Activated CD8-positive, alpha-beta memory T cell treated with anti-CD3 and anti-CD28 coated beads for 1 hour (primary cell): ENCODE results near the gene FBXL7.

ENCODE experiments used
- DNase-seq, 2 donors: peaks; one replicate each; pipeline ENCODE4 v3.0.0-alpha.2; 2020; ENCODE audit warnings: low read depth in 1 of 2; ENCODE audit errors: extremely low read depth in 1 of 2

The FBXL7 gene

DNA sequence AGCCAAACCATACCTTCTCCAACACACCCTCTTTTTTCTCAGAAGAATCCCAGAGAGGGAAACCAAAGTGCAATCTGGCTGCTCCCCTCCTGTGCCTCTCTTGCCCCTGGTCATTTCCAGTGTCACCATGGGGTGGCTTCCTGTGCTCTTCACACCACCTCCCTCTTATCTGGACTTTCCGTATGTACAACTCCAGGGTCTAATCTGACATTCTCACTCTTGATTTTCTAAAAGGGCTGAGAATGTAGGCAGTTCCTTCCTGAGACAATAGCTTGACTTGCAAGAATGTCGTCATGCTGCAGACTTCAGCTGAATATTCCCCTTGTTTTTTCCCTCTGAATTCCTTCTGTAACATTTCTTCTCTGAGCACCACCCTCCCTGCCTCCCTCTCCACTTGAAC lies 110.2 kb downstream of the FBXL7 start:
- no peak for DNase-seq

GRCh38 chr5:15611008-15611407 lies 111.0 kb downstream of the FBXL7 start:
- no peak for DNase-seq

GRCh38 chr5:15612915-15613635 lies 113.1 kb downstream of the FBXL7 start:
- no peak for DNase-seq

- no peak for DNase-seq
Measured at GRCh38 chr5:15614679-15615078, 114.7 kb downstream of the FBXL7 start.

GRCh38 chr5:15615859-15616258 lies 115.9 kb downstream of the FBXL7 start:
- DNase-seq, result no peak

DNA sequence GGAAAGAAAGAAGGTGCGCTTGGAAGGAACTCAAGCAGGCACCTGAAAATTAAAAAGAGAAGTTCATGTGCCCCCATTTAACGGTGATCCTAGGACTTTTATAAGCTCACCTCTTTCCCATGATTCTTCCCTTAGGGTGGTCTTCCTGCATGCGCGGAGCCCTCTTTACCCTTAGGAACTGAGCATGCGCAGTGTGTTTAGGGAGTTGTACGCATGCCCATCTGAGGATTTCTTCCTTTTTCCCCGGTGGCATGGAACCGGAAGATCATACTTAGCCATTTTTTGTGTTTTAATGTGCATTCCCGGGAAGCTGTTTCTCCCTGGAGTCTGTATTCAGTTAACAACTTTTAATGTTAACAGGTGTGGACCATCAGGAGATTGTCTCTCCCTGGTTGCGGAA lies 119.0 kb downstream of the FBXL7 start:
- DNase-seq, result no peak

DNA sequence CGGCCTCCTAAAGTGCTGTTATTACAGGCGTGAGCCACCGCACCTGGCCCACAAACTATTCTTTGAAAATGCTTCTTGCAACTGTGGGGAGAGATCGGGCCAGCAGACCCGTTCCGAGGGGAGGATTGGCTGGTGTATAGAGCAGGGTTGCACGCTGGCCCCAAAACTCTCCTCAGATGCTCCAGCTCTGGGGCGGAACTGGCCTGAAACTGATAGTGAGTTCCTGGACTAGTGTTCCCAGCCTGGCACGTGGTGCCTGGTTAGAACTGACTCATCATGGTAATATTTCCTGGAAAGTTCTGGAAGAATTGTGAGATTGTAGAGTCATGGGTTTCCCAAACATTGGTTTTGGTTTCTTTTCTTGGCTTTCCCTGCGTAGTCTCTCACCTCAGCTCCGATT lies 120.5 kb downstream of the FBXL7 start:
- DNase-seq, result no peak

DNA sequence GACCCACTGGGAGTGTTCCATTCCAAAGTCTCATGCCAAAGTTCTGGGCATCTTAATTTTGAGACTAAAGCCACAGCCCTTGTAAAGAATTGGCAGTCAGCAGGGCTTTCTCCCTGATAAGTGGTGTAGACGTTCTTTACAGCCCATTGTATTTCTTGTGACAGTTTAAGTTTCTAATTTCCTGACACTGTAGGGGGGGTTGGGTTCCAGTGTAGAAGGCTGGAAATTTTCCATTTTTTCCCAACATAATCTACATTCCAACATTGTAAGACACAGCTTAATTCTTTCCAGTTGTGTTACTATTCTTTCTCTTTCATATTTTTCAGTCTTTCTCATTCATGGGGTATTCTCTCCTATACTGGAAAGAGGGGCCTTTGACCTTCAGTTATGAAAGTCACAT lies 121.1 kb downstream of the FBXL7 start:
- no peak for DNase-seq

DNA sequence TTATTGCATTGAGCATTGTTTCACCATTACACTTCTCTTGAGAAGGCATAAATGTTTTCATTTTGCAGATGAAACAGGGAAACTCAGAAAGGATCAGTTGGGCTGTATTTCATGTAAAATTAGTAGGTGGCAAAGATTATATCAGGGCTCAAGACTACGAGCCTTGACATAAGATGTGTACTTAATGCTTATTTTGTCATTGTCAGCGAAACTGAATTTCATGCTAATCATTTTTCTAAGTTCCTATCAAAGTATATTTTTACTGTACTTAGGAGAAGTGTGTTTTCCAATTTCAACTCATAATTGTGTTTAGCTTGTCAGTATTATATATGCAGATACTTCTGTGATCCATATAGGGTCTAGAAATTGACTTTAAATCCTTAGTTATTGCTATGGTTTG lies 123.8 kb downstream of the FBXL7 start:
- no peak for DNase-seq

GRCh38 chr5:15627109-15627508 lies 127.1 kb downstream of the FBXL7 start:
- no peak for DNase-seq

GRCh38 chr5:15627647-15628046 lies 127.7 kb downstream of the FBXL7 start:
- no peak for DNase-seq

DNA sequence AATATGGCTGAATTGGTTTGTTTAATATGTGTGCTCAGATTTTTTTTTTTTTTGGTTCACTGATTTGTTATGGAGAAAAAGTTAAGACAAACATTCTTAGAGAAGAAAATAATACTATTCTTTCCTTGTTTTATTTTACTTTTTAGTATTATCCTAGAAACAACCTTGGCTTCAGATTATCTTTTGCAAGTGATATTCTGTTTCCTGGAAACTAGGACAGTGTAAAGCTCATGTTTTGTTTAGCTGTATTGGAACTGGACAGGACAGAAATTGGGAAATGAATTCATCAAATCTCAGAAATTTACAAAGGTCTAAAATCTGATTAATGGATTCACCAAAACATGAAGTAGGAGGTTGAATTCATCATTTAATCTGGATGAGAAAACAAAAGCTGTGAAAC lies 130.5 kb downstream of the FBXL7 start:
- DNase-seq, result no peak

DNA sequence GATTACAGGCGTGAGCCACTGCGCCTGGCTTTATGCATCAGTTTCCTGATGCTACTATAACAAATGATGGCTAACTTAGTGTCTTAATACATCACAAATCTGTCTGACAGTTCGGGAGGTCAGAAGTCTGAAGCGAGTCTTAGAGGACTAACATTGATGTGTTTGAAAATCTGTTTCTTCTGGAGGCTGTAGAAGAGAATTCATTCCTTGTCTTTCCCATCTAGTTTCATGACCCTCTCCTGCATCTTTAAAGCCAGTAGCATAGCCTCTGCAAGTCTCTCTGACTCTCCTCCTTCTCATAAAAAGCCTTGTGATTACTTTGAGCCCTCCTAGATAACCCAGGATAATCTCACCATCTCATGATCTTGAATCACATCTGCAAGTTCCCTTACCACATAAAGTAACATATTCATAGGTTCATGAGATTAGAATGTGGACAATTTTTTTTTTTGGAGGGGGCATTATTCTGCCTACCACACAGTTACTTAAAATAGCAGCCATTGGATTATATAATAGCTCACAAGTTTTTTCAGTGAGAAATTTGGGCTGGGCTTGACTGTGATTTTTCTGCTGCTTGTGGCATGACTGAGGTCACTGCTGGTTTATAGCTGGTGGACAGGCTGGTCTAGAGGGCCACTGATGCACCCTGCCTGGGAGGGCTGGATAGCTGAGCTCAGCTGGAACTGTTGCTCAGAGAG lies 134.8 kb downstream of the FBXL7 start:
- no peak for DNase-seq

- no peak for DNase-seq
Measured at GRCh38 chr5:15635289-15635616, 135.3 kb downstream of the FBXL7 start.

DNA sequence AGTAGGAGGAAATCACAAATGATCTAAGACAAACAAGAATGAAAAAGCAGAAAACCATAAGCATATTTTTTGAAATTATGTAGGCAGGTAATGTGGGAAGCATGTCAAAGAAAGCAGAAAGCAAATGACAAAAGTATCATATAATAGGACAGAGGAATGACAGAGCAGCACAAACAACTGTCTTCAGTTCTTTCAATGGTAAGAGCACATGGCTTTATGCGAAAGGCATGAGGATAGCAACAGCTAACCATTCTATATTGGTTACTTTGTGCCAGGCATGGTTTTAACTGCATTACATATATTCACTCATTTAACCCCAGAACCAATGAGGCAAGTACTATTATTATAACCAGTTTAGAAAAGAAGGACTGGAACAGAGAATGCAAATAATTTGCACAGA lies 137.4 kb downstream of the FBXL7 start:
- no peak for DNase-seq

- DNase-seq, result no peak
Measured at GRCh38 chr5:15637886-15638285, 137.9 kb downstream of the FBXL7 start.

DNA sequence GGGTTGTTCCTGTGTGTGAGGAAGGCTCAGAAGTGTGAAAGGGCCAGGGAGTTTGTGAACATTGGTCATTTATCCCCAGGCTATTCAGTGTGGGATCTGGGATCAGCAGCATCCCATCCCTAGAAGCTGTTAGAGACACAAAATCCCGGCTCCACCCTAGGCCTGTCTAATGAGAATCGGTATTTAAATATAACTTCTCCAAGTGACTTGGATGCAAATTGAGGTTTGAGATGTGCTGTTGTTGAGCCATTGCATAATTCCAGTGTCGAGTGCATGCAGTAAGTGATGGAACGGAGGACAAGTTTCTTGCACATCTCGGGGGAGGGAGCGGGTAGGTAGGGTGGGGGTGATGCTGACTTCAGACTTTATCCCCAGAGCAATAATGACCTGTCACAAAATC lies 138.3 kb downstream of the FBXL7 start:
- no peak for DNase-seq

DNA sequence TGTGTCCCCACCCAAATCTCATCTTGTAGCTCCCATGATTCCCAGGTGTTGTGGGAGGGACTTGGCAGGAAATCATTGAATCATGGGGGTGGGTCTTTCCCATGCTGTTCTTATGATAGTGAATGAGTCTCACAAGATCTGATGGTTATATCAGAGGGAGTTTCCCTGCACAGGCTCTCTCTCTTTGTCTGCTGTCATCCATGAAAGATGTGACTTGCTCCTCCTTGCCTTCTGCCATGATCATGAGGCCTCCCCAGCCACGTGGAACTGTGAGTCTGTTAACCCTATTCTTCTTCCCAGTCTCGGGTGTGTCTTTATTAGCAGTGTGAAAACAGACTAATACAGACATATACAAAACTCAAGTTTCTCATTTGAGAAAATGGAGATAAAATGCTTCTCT lies 139.3 kb downstream of the FBXL7 start:
- DNase-seq, result no peak

DNA sequence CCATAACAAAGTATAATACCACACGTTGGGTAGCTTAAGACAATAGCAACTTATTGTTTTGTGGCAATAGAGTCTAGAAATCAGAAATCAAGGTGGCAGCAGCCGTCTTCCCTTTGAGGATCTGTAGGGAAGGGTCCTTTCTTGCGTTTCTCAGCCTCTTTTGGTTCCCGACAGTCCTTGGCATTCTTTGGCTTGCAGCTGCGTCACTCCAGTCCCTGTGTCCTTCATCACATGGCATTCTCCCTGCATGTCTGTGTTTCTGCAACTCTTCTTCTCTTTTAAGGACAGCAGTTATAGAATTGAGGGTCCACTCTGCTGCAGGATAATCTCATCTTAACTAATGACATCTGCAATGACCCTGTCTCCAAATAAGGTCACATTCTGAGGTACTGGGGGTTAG lies 140.1 kb downstream of the FBXL7 start:
- DNase-seq, result no peak

- no peak for DNase-seq
Measured at GRCh38 chr5:15643731-15644130, 143.8 kb downstream of the FBXL7 start.

DNA sequence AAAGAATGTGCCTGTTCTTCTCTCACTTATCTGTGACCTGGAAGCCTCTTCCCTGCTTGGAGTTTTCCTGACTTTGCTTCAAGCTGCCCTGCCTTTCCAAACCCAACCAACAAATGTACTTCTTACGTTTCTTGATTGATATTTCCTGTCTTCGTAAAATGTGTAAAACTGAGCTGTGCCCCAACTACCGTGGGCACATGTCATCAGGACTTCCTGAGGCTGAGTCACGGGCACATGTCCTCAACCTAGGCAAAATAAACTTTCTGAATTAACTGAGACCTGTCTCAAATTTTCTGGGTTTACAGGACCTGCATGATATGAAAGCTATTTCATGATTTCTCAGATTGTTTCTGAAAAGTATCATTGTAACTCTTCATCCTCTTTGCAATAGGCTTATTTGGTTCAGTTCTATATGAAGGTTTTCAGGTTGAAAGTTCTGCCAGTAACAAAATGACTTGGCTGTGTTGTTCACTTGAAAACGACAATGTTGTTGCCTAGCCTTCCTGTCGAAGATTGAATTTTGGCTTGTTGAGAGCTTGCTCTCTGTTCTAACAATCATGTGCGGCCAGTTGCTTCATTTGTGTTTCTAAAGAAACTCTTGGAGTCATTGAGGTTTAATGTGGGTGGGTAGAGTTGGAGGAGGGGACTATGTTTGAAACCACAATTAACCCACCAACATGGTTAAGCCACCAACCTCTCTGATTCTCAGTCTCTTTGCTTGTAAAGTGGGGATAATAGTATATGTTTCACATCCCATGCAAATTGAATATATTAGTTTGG lies 145.6 kb downstream of the FBXL7 start:
- DNase-seq, result no peak

GRCh38 chr5:15646371-15646770 lies 146.4 kb downstream of the FBXL7 start:
- DNase-seq, result no peak
